Hepatocyte (in vitro differentiated cells): ENCODE data around the gene SLC12A4.

Experiments
- EZH2 ChIP-seq: fragments of 200-600 bp; sonication (generic); IDR thresholded peaks from 2 replicates; pipeline ENCODE4 v1.6.1; 2016; ENCODE audit warnings: antibody characterized with exemption, mild to moderate bottlenecking, borderline replicate concordance
- TF ChIP-seq, protein P1 (sequence below): fragments of 200-600 bp; sonication (generic); IDR thresholded peaks from 2 replicates; pipeline ENCODE4 v1.5.1; 2016; ENCODE audit warnings: antibody characterized with exemption, mild to moderate bottlenecking; ENCODE audit not compliant: poor library complexity

DNA sequence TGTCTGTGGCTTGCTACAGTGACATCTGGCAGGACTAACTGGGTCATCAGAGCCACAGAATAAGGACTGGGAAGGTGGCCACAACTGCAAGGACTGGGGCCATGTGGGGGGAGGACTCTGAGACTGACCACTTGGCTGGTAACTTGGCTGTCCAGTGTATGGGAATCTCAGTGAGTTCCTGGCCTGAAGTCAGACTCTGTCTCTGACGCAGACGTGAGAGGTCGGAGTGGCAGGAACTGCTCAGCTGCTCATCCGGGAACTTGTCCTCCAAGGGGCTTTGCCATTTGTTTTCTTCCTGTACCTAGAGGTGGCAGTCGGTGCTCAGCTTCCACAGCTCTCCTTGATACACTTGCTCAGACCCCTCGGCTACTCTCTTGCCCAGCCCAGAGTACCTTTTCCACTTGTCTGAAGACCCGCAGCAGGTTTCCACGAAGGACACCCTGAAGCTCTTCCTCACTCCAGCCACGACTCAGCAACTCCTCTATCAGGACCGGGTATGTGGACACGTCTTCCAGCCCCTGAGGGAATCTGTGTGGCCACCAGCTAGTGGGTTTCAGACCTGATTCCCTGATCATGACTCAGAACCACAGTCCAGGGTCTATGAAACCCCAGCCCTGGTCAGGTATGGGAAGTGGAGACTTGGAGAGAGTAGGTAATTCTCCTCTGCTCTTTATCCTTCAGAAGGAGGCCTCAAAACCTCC lies 19.2 kb upstream of the SLC12A4 start:
- TF ChIP-seq, protein P1, sequence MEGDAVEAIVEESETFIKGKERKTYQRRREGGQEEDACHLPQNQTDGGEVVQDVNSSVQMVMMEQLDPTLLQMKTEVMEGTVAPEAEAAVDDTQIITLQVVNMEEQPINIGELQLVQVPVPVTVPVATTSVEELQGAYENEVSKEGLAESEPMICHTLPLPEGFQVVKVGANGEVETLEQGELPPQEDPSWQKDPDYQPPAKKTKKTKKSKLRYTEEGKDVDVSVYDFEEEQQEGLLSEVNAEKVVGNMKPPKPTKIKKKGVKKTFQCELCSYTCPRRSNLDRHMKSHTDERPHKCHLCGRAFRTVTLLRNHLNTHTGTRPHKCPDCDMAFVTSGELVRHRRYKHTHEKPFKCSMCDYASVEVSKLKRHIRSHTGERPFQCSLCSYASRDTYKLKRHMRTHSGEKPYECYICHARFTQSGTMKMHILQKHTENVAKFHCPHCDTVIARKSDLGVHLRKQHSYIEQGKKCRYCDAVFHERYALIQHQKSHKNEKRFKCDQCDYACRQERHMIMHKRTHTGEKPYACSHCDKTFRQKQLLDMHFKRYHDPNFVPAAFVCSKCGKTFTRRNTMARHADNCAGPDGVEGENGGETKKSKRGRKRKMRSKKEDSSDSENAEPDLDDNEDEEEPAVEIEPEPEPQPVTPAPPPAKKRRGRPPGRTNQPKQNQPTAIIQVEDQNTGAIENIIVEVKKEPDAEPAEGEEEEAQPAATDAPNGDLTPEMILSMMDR = no peak
- no peak for TF ChIP-seq EZH2
